Prostate gland (tissue), 2 donors: Measurements from ENCODE around the gene CAMK2N1. TPM values are rescaled to one million over a fixed set of nuclear protein-coding genes. Genes with fewer than 3 reads are reported as not detected.

Experiments
- DNase-seq: peaks from one replicate; pipeline ENCODE4 v3.0.0-alpha.2; 2019; ENCODE audit warnings: low spot score
- H3K27ac ChIP-seq, 2 donors: fragments of 200-600 bp; sonication (generic); 2 replicates each; pipeline ENCODE4 v1.5.1; 2017 to 2019
- H3K27me3 ChIP-seq: fragments of 200-600 bp; sonication (generic); replicated peaks from 2 replicates; pipeline ENCODE4 v1.5.1; 2019; ENCODE audit not compliant: insufficient read depth
- H3K36me3 ChIP-seq, 2 donors: fragments of 200-600 bp; sonication (generic); 1 replicate in 1 of 2; 2 replicates in 1 of 2; pipeline versions ENCODE4 v1.5.1 to v1.8.1; 2017 to 2019
- H3K4me1 ChIP-seq: fragments of 200-600 bp; sonication (generic); replicated peaks from 2 replicates; pipeline ENCODE4 v1.5.1; 2019
- H3K4me3 ChIP-seq, 2 donors: fragments of 200-600 bp; sonication (generic); 2 replicates each; pipeline ENCODE4 v1.5.1; 2017 to 2019
- H3K9me3 ChIP-seq: fragments of 200-600 bp; sonication (generic); 2 replicates; pipeline ENCODE4 v1.5.1; 2017
- POLR2A ChIP-seq: fragments of 450-650 bp; IDR thresholded peaks from one replicate; pipeline ENCODE4 v1.6.1; 2016; ENCODE audit warnings: antibody characterized with exemption, mild to moderate bottlenecking
- POLR2AphosphoS5 ChIP-seq: sonication (generic); formaldehyde crosslinking; IDR thresholded peaks from one replicate; pipeline ENCODE4 v1.6.1; 2017; ENCODE audit warnings: antibody characterized with exemption
- WGBS: methylation state at CpG from one replicate; pipeline ENCODE4 v1.1.5; 2018; 5-methylcytosine and 5-hydroxymethylcytosine counted together
- intact Hi-C: fragments of 100-400 bp; cut with DNase I; formaldehyde crosslinking; loops from one replicate; pipeline ENCODE4 v1.14.2; 2022
- total RNA-seq, 2 donors: library from RNA; depleted of rRNA; stranded (reverse); fragments of >200 nt; gene quantifications; one replicate each; pipeline ENCODE4 v1.1.0, GENCODE V29; 2016
- TF ChIP-seq, protein P1 (sequence below), 4 experiments: fragments of 200-600 bp in 2 of 4; fragments of 450-650 bp in 2 of 4; sonication (generic) in 2 of 4; IDR thresholded peaks; 1 replicate in 3 of 4; 2 replicates in 1 of 4; pipeline ENCODE4 v1.5.1; 2016 to 2019; ENCODE audit warnings: antibody characterized with exemption in 4 of 4, mild to moderate bottlenecking in 2 of 4, moderate library complexity in 2 of 4

Gene CAMK2N1
- 10 to 100 TPM; 12.7 to 17.4 TPM for total RNA-seq

- Histone ChIP-seq H3K4me1 (no peaks in the 10 kb centered on the region), H3K36me3 (no peaks in the 10 kb centered on the region), H3K4me3 (peak within 1 kb of the TSS; percentile 51 to 55), H3K27ac (peak within 1 kb of the TSS; percentile 85 to 90), H3K9me3 (no peaks in the 10 kb centered on the region), H3K27me3 (no peaks in the 10 kb centered on the region)
- WGBS = under 1% methylated on average over 56 of the region's 104 CpGs
- intact Hi-C loops = loop anchor here (5.0 kb wide), 1 partner anchor 108 kb away; no protein-coding TSS in a partner anchor
- TF ChIP-seq POLR2AphosphoS5 = no peak
- TF ChIP-seq, protein P1, sequence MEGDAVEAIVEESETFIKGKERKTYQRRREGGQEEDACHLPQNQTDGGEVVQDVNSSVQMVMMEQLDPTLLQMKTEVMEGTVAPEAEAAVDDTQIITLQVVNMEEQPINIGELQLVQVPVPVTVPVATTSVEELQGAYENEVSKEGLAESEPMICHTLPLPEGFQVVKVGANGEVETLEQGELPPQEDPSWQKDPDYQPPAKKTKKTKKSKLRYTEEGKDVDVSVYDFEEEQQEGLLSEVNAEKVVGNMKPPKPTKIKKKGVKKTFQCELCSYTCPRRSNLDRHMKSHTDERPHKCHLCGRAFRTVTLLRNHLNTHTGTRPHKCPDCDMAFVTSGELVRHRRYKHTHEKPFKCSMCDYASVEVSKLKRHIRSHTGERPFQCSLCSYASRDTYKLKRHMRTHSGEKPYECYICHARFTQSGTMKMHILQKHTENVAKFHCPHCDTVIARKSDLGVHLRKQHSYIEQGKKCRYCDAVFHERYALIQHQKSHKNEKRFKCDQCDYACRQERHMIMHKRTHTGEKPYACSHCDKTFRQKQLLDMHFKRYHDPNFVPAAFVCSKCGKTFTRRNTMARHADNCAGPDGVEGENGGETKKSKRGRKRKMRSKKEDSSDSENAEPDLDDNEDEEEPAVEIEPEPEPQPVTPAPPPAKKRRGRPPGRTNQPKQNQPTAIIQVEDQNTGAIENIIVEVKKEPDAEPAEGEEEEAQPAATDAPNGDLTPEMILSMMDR (IDR thresholded peaks at IDR 0.05) = no peak
- TF ChIP-seq POLR2A = no peak
- DNase-seq = peak; percentile 39
Observed at GRCh38 chr1:20485527-20486456, at the start of gene CAMK2N1. Gene CAMK2N1 (minus strand): TSS chr1:20486210. CDS start chr1:20485379, 831 bp downstream.

DNA sequence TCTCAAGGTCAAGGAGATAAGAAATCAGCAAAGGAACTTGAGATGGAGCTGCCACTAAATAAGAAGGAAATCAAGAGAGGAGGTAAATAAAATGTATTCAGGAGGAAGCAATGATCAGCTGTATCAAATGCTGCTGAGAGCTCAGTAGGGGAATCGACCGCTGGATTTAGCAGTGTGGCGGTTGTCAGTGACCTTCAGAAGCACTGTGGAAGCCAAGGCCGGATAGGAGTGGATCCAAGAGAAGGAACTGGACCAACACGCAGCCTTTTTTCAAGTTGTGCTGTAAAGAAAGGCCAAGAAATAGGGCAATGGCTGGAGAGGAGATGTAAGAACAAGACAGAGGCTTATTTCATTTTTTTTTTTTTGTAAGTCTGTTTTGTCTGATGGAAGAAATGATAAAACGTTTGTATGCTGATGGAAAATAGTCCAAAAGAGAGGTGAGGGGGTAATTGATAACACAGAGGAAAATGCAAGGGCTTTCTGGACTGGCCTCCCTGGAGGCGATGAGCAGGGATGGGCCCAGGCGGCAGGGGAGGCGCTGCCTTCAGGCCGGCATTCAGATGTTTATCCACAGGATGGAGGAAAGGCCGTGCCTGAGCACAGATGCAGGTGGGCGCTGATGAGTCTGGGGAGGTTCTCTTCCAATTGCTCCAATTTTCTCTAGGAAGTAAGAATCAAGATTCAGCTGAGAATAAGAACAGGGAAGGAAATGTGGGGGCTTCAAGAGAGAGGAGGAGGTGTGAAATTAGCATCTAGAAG, 48.8 kb upstream of the CAMK2N1 start:
- DNase-seq = no peak

GRCh38 chr1:20533635-20534034, 47.6 kb upstream of the CAMK2N1 start:
- Histone ChIP-seq H3K27ac (no peak overlapping the region), H3K36me3 (no peaks in the 10 kb centered on the region), H3K4me3 (no peak overlapping the region), H3K27me3 (no peaks in the 10 kb centered on the region), H3K9me3 (no peaks in the 10 kb centered on the region), H3K4me1 (no peaks in the 10 kb centered on the region)
- no peak for DNase-seq
- 53% methylated on average over 4 of the region's 4 CpGs for WGBS
- intact Hi-C loops = no loop called here
- TF ChIP-seq POLR2AphosphoS5 (no peak), POLR2A (no peak)
- TF ChIP-seq, protein P1 (IDR thresholded peaks at IDR 0.05) = no peak

More for the DNA sequence above, 48.8 kb upstream of the CAMK2N1 start:
- Histone ChIP-seq H3K27ac (no peak overlapping the region), H3K4me1 (no peaks in the 10 kb centered on the region), H3K27me3 (no peaks in the 10 kb centered on the region), H3K9me3 (no peaks in the 10 kb centered on the region), H3K4me3 (no peak overlapping the region), H3K36me3 (no peaks in the 10 kb centered on the region)
- intact Hi-C loops = no loop called here
- no peak for TF ChIP-seq POLR2AphosphoS5
- no peak for TF ChIP-seq POLR2A
- TF ChIP-seq, protein P1 (IDR thresholded peaks at IDR 0.05) = no peak
- WGBS = 68% methylated on average over 12 of the region's 12 CpGs

DNA sequence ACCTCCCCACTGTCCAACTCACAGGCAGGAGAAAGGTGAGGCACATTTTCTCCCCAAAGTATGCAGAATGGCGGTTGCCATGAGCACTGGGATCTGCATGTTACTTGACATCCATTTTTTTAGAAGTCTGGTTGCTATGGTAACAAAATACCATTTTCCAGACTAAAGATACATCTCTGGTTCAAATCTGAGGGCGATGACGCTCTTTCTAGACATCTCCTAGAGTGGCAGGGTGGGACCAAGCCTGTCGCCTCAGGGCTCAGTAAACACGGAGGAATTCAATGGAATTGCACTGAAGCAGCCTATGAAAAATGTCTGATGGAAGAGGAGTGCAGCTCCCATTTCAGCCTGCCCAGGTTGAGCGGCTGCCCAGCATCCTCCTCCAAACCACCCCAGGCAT, 44.9 kb upstream of the CAMK2N1 start:
- Histone ChIP-seq H3K27ac (no peak overlapping the region), H3K27me3 (no peaks in the 10 kb centered on the region), H3K36me3 (no peaks in the 10 kb centered on the region), H3K4me1 (no peaks in the 10 kb centered on the region), H3K4me3 (no peak overlapping the region), H3K9me3 (no peaks in the 10 kb centered on the region)
- WGBS = 43% methylated on average over 6 of the region's 6 CpGs
- DNase-seq = no peak
- intact Hi-C loops = no loop called here
- TF ChIP-seq POLR2A (no peak), POLR2AphosphoS5 (no peak)
- TF ChIP-seq, protein P1 (IDR thresholded peaks at IDR 0.05) = no peak
